ENCODE results near the gene FOXA3.

GRCh38 chr19:45876161-45876410 is 12.0 kb downstream of the FOXA3 start:
- TF ChIP-seq CTCF (IDR thresholded peaks at IDR 0.05; ENCODE audit: insufficient read depth, low read depth, low read length) = no peak
- TF ChIP-seq EZH2 (IDR thresholded peaks at IDR 0.05; ENCODE audit: insufficient read depth, low read length) = no peak
